ENCODE results near the gene TRIM49D2. TPM values are rescaled to one million over a fixed set of nuclear protein-coding genes. Genes with fewer than 3 reads are reported as not detected.
"Not testable (repeated sequence)": the region's sequence is repeated elsewhere in the genome, so short reads cannot be mapped to it uniquely, and the experiment has no call there.

TRIM49D2 gene
- polyA plus RNA-seq (2012; rRNA removed), result not detected in 2 replicates
- 0.03 TPM in 1 of 2 replicates, not detected in the other for polyA plus RNA-seq (2012; cell fraction: cytosol; rRNA removed)
- polyA plus RNA-seq (2012; cell fraction: nucleus; rRNA removed), result 0.08 TPM in 1 of 2 replicates, not detected in the other

GRCh38 chr11:89923764-89924163 is at the start of gene TRIM49D2:
TRIM49D2 (plus strand) TSS chr11:89924064; CDS start chr11:89926762, 2,698 bp downstream.
- H3K9ac ChIP-seq; H3F3A ChIP-seq (replicated peaks; ENCODE audit: insufficient read depth); H3K4me2 ChIP-seq; H3K27ac ChIP-seq (ENCODE audit: low read depth in 2 of 2, low read length in 1 of 2); H3K9me3 ChIP-seq; H3K36me3 ChIP-seq (replicated peaks in 1 of 2; ENCODE audit: control insufficient read depth in 1 of 2, insufficient read depth in 2 of 2, low read length in 1 of 2); DNase-seq; H3K9me2 ChIP-seq; H3K79me2 ChIP-seq (ENCODE audit: insufficient read depth); H4K20me1 ChIP-seq (ENCODE audit: insufficient read depth); H3K27me3 ChIP-seq (ENCODE audit: insufficient read depth); POLR2A ChIA-PET; H2AFZ ChIP-seq (ENCODE audit: low read depth); H3K4me1 ChIP-seq (ENCODE audit: control insufficient read depth in 1 of 2, insufficient read depth in 2 of 2, low read depth in 1 of 2, low read length in 1 of 2); H3K4me3 ChIP-seq (ENCODE audit: low read depth in 2 of 2, low read length in 1 of 2); CTCF ChIA-PET: not testable (repeated sequence)
- WGBS (ENCODE audit: low lambda C conversion rate), result 14% methylated on average over 2 of the region's 6 CpGs

GRCh38 chr11:89877511-89877910 is 46.4 kb upstream of the TRIM49D2 start:
- H3K9ac ChIP-seq; H3K4me3 ChIP-seq (ENCODE audit: low read depth in 2 of 2, low read length in 1 of 2); H3K36me3 ChIP-seq (replicated peaks in 1 of 2; ENCODE audit: control insufficient read depth in 1 of 2, insufficient read depth in 2 of 2, low read length in 1 of 2); H3K27me3 ChIP-seq (ENCODE audit: insufficient read depth); H3K4me2 ChIP-seq; H3F3A ChIP-seq (replicated peaks; ENCODE audit: insufficient read depth); H3K79me2 ChIP-seq (ENCODE audit: insufficient read depth); H2AFZ ChIP-seq (ENCODE audit: low read depth); CTCF ChIA-PET; H3K9me3 ChIP-seq; H3K4me1 ChIP-seq (ENCODE audit: control insufficient read depth in 1 of 2, insufficient read depth in 2 of 2, low read depth in 1 of 2, low read length in 1 of 2); H4K20me1 ChIP-seq (ENCODE audit: insufficient read depth); H3K27ac ChIP-seq (ENCODE audit: low read depth in 2 of 2, low read length in 1 of 2); H3K9me2 ChIP-seq; DNase-seq; POLR2A ChIA-PET: not testable (repeated sequence)
- WGBS (ENCODE audit: low lambda C conversion rate), result 32% methylated on average over 5 of the region's 6 CpGs

GRCh38 chr11:89893245-89893644 is 30.6 kb upstream of the TRIM49D2 start:
- POLR2A ChIA-PET; H3K9me2 ChIP-seq; H3K27me3 ChIP-seq (ENCODE audit: insufficient read depth); H3K4me3 ChIP-seq (ENCODE audit: low read depth in 2 of 2, low read length in 1 of 2); H3K4me1 ChIP-seq (ENCODE audit: control insufficient read depth in 1 of 2, insufficient read depth in 2 of 2, low read depth in 1 of 2, low read length in 1 of 2); H4K20me1 ChIP-seq (ENCODE audit: insufficient read depth); DNase-seq; H3K9me3 ChIP-seq; H3K27ac ChIP-seq (ENCODE audit: low read depth in 2 of 2, low read length in 1 of 2); H3K36me3 ChIP-seq (replicated peaks in 1 of 2; ENCODE audit: control insufficient read depth in 1 of 2, insufficient read depth in 2 of 2, low read length in 1 of 2); H3K79me2 ChIP-seq (ENCODE audit: insufficient read depth); H2AFZ ChIP-seq (ENCODE audit: low read depth); CTCF ChIA-PET; H3F3A ChIP-seq (replicated peaks; ENCODE audit: insufficient read depth); H3K4me2 ChIP-seq; H3K9ac ChIP-seq: not testable (repeated sequence)
- 3% methylated on average over 2 of the region's 3 CpGs for WGBS (ENCODE audit: low lambda C conversion rate)

GRCh38 chr11:89900809-89901208 is 23.1 kb upstream of the TRIM49D2 start:
- H4K20me1 ChIP-seq (ENCODE audit: insufficient read depth); H3K27ac ChIP-seq (ENCODE audit: low read depth in 2 of 2, low read length in 1 of 2); H3K79me2 ChIP-seq (ENCODE audit: insufficient read depth); CTCF ChIA-PET; H3F3A ChIP-seq (replicated peaks; ENCODE audit: insufficient read depth); H3K4me3 ChIP-seq (ENCODE audit: low read depth in 2 of 2, low read length in 1 of 2); DNase-seq; H3K4me2 ChIP-seq; H2AFZ ChIP-seq (ENCODE audit: low read depth); H3K4me1 ChIP-seq (ENCODE audit: control insufficient read depth in 1 of 2, insufficient read depth in 2 of 2, low read depth in 1 of 2, low read length in 1 of 2); POLR2A ChIA-PET; H3K27me3 ChIP-seq (ENCODE audit: insufficient read depth); H3K9ac ChIP-seq; H3K36me3 ChIP-seq (replicated peaks in 1 of 2; ENCODE audit: control insufficient read depth in 1 of 2, insufficient read depth in 2 of 2, low read length in 1 of 2); H3K9me2 ChIP-seq; H3K9me3 ChIP-seq: not testable (repeated sequence)
- WGBS (ENCODE audit: low lambda C conversion rate), result no CpG with 5 or more reads among the region's 14 CpGs
